Measurements from ENCODE around the gene TNFRSF8.

Gene TNFRSF8

GRCh38 chr1:12047120-12047876, 15.8 kb upstream of the TNFRSF8 start:
- DNase-seq (ENCODE audit: insufficient read length, low spot score) (no peak), FAIRE-seq (no peak)
- no peak for TF ChIP-seq POLR2A (IDR thresholded peaks at IDR 0.05; ENCODE audit: low read depth, low read length)

- TF ChIP-seq POLR2A (IDR thresholded peaks at IDR 0.05; ENCODE audit: low read depth, low read length) = no peak
- DNase-seq (ENCODE audit: insufficient read length, low spot score) (no peak), FAIRE-seq (no peak)
These were observed 14.7 kb upstream of the TNFRSF8 start for GRCh38 chr1:12048372-12048771.

GRCh38 chr1:12049616-12050015, 13.5 kb upstream of the TNFRSF8 start:
- TF ChIP-seq POLR2A (IDR thresholded peaks at IDR 0.05; ENCODE audit: low read depth, low read length) = no peak
- FAIRE-seq (no peak), DNase-seq (ENCODE audit: insufficient read length, low spot score) (no peak)

GRCh38 chr1:12051361-12051760, 11.7 kb upstream of the TNFRSF8 start:
- DNase-seq (ENCODE audit: insufficient read length, low spot score) = no peak
- TF ChIP-seq POLR2A (IDR thresholded peaks at IDR 0.05; ENCODE audit: low read depth, low read length) = no peak
- FAIRE-seq = no peak

- DNase-seq (ENCODE audit: insufficient read length, low spot score) (peak; percentile 74), FAIRE-seq (peak; percentile 96)
- no peak for TF ChIP-seq POLR2A (IDR thresholded peaks at IDR 0.05; ENCODE audit: low read depth, low read length)
These were observed 11.0 kb upstream of the TNFRSF8 start for GRCh38 chr1:12052008-12052573.

- DNase-seq (ENCODE audit: insufficient read length, low spot score) (no peak), FAIRE-seq (no peak)
- TF ChIP-seq POLR2A (IDR thresholded peaks at IDR 0.05; ENCODE audit: low read depth, low read length) = no peak
These were observed 10.0 kb upstream of the TNFRSF8 start for GRCh38 chr1:12052997-12053686.

- DNase-seq (ENCODE audit: insufficient read length, low spot score) = no peak
- no peak for TF ChIP-seq POLR2A (IDR thresholded peaks at IDR 0.05; ENCODE audit: low read depth, low read length)
- FAIRE-seq = no peak
These were observed 9.2 kb upstream of the TNFRSF8 start for GRCh38 chr1:12053752-12054548.

- DNase-seq (ENCODE audit: insufficient read length, low spot score) = no peak
- no peak for FAIRE-seq
- TF ChIP-seq POLR2A (IDR thresholded peaks at IDR 0.05; ENCODE audit: low read depth, low read length) = no peak
These were observed 7.8 kb upstream of the TNFRSF8 start for GRCh38 chr1:12055259-12055658.

- peak; percentile 35 for DNase-seq (ENCODE audit: insufficient read length, low spot score)
- TF ChIP-seq POLR2A (IDR thresholded peaks at IDR 0.05; ENCODE audit: low read depth, low read length) = no peak
- no peak for FAIRE-seq
These were observed 6.7 kb upstream of the TNFRSF8 start for GRCh38 chr1:12056331-12056841.

- TF ChIP-seq POLR2A (IDR thresholded peaks at IDR 0.05; ENCODE audit: low read depth, low read length) = no peak
- FAIRE-seq (no peak), DNase-seq (ENCODE audit: insufficient read length, low spot score) (peak; percentile 50)
These were observed 5.7 kb upstream of the TNFRSF8 start for GRCh38 chr1:12057382-12057781.

GRCh38 chr1:12057940-12058687, 5.0 kb upstream of the TNFRSF8 start:
- FAIRE-seq (no peak), DNase-seq (ENCODE audit: insufficient read length, low spot score) (no peak)
- TF ChIP-seq POLR2A (IDR thresholded peaks at IDR 0.05; ENCODE audit: low read depth, low read length) = no peak

- FAIRE-seq = no peak
- TF ChIP-seq POLR2A (IDR thresholded peaks at IDR 0.05; ENCODE audit: low read depth, low read length) = no peak
- no peak for DNase-seq (ENCODE audit: insufficient read length, low spot score)
These were observed 3.9 kb upstream of the TNFRSF8 start for GRCh38 chr1:12059226-12059625.
